Umbilical cord (tissue), 2 donors: ENCODE measurements around the gene TAS2R30. TPM values are rescaled to one million over a fixed set of nuclear protein-coding genes. Genes with fewer than 3 reads are reported as not detected.
A peak's percentile ranks its signal among the peaks of the same experiment; 100 is the strongest.

Experiments
- DNase-seq: peaks from one replicate; pipeline ENCODE4 v3.0.0-alpha.2; 2015; ENCODE audit warnings: low spot score
- total RNA-seq: library from RNA; depleted of rRNA; stranded (reverse); fragments of >200 nt; gene quantifications from one replicate; pipeline ENCODE4 v1.2.3, GENCODE V29; 2014; ENCODE audit warnings: low replicate concordance; ENCODE audit not compliant: insufficient read depth

TAS2R30 gene
- 22.4 TPM for total RNA-seq

GRCh38 chr12:11134305-11134704 is at the start of gene TAS2R30:
Gene TAS2R30, minus strand, starts transcription at chr12:11134644. Its CDS starts 400 bp downstream, at chr12:11134244.
- DNase-seq: no peak

DNA sequence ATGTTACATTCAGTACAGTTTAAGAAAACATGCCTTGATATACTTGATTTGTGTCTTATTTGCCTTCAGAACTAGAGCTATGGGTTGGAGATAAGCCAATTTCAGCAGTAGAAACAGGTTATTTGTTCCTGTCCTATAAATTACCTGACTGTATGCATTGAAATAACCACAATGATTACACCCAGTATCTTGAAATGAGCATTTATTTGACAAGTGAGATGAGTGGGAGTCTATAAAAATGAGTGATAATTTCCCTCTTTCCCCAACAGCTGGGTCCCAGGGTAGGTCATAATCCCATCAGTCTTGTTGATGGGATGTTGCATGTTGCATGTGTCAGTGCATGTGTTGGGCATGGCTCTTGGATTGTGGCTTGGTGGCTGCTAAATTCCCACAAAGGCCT is 48.6 kb upstream of the TAS2R30 start:
- DNase-seq: no peak

GRCh38 chr12:11182529-11182928 is 48.1 kb upstream of the TAS2R30 start:
- no peak for DNase-seq

GRCh38 chr12:11178250-11178649 is 43.8 kb upstream of the TAS2R30 start:
- no peak for DNase-seq

GRCh38 chr12:11174022-11174421 is 39.6 kb upstream of the TAS2R30 start:
- no peak for DNase-seq

DNA sequence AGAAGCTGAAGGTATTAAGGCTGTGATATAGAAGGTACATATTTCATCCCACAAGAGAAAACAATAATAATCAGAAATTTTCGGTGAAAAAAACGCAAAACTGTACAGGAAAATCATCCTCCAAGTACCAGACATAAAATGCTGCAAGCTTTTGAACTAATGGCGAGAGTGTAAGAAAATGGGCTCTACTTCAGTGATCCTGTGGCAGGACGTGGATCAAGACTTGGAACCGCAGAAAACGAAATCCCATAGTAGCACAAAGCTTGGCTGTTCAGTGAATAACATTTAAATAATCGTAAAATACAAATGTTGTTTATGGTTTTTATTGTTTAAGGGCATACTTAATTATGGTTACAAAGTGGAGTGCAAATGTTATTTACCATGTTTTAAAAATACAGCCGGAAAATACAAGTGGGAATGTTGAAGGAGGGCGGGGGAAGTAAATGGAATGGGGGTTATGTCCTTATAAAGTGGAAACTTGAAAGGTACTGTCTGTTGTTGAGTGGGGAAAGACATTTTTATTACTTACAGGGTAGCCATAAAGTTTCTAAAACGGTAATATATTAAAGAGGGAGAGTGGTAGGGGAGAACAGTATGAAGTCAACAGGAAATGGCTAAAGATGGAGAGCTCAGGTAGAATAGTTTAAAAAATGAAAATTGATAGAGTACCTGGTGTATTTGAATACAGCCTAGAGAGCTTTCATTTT is 37.7 kb upstream of the TAS2R30 start:
- no peak for DNase-seq

DNA sequence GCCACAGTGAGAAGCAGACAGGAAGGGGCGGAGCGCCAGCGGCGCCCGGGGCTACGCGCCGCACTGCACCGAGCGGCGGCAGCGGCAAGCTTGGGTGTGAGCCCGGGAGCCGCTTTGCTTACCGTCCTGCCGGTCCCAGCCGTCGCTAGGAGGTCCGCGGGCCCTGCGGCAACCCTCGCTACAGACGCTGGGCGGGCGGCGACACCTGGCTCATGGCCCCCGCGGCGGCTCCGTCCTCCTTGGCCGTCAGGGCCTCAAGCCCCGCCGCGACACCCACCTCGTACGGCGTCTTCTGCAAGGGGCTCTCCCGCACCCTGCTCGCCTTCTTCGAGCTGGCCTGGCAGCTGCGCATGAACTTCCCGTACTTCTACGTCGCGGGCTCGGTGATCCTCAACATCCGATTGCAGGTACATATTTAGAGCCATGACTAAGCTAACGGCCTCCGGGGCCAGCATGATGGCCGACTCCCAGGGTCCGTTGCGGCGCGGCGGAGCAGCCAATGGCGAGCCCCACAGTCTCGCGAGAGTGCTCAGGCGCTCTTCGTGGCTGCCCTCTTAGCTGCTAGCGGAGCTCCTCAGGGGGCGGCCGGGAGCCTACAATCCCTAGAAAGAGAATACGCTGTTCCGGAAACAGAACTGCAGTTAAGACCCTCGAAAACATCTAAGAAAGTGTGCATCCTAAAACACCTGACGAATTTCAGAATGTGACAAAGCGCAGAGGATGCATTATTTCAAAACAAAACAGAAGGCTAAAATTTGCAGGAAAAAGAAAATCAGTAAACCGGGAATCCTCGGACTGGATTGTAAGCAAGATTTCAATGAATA is 36.9 kb upstream of the TAS2R30 start, which contains the start of gene SMIM10L1:
Gene SMIM10L1, plus strand, starts transcription at position 50 of the 824 bp plus-strand sequence. Its CDS starts 163 bp downstream, at position 213.
- peak; percentile 98 for DNase-seq

GRCh38 chr12:11170810-11171144 is 36.3 kb upstream of the TAS2R30 start:
- DNase-seq: no peak

DNA sequence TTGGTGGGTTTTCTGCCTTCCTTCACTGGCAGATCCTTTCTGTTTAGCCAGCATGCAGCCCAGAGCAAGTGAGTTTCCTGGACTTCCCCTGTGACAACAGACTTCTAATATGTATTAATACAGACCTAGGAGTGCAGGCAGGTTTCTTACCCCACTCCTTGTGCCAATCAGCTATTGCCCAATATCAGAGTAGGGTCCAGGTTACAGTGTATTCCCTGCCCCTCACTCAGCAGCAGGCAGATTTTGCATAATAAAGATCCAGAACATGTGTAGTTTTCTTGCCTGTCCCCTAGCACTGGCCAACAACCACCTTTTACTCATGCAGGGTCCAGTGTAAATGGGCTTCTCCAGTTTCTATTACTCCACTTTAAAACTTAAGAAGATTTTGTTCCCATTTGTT is 31.9 kb upstream of the TAS2R30 start:
- DNase-seq: no peak

DNA sequence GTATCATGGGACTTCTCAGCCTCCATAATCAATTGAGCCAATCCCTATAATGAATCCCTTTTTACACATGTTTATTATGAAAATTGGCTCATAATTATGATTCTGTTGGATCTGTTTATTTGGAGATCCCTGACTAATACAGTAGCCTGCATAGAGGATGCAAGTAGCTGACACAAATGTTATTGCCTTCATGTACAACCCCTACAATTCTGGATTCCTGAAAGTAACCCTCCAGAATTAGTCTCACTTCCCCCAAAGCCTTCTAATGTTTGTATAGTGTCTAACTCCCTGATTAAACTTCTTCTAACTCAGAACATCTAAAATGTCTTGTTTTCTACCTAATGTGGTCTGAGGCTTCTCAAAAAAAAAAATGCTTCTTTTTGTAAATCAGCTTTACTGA is 29.9 kb upstream of the TAS2R30 start:
- DNase-seq: no peak

DNA sequence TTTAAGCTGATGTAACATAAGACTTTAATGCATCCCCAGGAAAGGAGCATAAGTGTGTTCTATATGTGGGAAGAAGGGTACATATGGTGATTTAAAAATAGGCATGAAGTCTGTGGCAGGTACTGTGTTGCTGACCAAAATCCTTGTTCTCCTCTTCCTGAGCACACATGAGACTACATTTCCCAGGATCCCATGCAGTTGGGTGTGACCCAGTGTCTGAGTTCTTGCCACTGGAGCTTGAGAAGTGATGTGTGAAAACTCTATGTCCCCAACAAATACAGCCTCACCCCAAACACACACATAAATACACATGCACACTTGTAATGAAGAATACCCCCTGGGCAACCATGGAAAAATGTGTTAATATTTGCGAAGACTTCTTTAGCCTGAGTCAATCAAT is 28.1 kb upstream of the TAS2R30 start:
- DNase-seq: no peak

DNA sequence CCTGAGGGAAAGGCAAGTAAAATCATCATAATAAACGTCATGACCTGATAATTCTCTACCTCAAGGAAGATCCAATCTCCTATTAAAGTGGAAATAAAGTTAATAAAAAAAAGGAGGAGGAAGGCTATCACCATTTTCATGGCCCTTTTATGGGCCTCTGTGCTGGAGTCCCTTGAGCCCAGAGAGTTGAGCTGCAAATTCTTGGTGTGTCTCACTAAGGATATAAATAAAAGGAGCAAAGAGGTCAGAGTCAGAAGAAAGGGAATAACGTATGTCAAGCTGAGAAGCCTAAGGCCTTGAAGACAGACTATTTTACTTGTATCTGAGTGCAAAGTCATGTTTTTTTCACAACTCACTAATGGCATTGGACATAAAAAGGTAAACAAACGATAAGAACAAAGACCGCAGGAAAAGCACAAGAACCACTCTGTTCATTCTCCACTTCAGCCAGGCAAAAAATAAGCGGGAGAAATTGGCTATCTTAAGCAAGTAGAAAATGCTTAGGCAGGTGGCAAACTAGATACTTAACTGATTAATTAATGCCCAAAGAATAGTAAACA is 24.5 kb upstream of the TAS2R30 start:
- no peak for DNase-seq

DNA sequence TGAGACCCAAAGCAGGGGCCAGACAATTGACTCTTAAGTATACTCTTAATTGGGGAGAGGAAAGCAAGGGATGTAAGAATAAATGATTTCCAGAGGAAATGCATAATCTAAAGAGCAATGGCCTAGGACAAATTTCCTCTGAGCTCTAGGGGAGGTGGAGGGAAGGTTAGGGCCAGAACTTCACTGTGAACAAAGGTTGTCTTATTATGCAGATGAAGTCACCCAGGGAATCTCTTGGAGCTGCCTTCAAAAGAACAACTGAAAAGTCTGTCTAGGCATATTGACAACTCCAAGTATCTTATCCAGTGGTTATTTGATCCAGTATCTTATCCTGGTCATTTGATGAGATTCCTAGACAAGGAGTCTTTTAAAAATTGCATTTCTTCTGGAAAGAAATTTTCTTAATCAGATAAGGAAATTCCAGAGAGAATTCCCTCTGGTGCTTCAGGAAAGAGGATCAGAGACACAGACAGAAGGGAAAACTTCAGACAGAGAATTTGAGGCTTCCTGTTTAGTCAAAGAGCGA is 20.0 kb upstream of the TAS2R30 start:
- no peak for DNase-seq

DNA sequence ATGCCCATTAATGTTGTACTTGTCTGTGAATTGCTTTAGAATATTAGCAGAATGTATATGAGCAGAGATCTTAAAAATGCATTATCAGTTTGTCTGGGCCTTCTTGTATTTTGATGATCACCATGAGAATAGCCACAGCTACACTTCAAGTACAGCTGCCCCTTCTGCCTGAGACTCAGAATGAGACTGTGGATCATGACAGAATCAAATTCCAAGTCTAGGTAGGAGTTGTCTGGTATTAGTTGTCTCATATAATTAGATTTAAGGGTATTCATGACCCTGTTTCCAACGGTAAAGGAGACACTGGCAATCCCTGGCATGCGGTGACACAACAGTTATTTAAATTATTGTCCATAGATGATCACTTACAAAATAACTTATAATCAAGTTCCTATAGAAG is 18.3 kb upstream of the TAS2R30 start:
- DNase-seq: no peak

DNA sequence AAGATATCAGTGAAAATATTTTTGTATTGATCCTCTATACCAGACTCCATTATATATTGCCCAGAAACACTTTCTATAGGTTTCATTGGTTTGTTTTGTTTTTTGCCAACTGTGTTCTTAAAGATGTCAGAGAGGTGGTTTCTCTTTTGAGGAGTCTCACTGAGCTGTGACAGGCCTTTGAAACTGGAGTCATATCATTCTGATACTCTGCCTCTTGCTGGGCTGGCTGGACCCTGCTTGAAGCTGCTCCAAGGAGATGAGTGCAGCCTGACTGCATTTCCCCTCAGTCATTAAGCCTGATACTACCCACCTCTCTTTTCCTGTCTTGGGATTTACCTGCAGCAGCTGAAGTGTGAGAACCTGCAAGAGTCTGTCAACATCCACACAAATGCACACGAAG is 16.4 kb upstream of the TAS2R30 start:
- DNase-seq: no peak

- DNase-seq: no peak
Measured at GRCh38 chr12:11147420-11147819, 13.0 kb upstream of the TAS2R30 start.

- DNase-seq: no peak
Measured at GRCh38 chr12:11144297-11144696, 9.9 kb upstream of the TAS2R30 start.

GRCh38 chr12:11143352-11143751 is 8.9 kb upstream of the TAS2R30 start:
- DNase-seq: no peak

DNA sequence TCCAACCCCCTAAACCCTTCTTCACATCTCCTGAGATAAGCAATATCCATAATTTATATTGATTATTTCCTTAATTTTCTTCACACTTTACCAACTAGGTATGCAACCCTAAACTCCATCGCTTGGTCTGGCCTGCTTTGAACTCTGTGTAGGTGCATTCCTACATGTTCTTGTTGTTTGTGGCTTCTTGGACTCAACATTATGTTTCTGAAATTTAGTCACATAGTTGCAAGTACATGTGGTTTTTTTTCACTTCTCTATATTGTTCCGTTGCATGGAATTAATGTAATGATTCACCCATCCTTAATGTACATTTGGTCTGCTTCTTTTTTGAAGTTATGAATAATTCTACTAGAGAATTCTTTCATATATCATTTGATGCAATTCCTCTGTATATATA is 1.6 kb upstream of the TAS2R30 start:
- DNase-seq: no peak

DNA sequence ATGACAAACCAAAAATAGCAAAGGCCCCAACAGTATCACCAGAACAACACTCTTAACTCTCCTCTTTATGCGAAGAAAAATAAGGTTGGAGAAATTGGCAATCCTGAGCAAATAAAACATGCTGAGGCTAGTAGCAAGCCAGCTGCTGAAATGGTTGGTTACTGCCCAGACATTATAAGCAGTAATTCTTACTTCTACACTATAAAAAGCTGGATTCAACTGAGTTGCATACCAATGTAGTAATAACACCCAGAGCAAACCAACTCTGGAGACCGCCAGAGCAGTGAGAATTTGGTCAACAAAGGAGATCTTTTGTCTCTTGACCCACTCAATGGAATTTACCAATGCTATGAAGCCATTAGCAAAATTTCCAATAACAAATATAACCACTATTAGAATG is 628 bp downstream of the TAS2R30 start:
- DNase-seq: no peak

- no peak for DNase-seq
Measured at GRCh38 chr12:11133162-11133561, 1.3 kb downstream of the TAS2R30 start.

DNA sequence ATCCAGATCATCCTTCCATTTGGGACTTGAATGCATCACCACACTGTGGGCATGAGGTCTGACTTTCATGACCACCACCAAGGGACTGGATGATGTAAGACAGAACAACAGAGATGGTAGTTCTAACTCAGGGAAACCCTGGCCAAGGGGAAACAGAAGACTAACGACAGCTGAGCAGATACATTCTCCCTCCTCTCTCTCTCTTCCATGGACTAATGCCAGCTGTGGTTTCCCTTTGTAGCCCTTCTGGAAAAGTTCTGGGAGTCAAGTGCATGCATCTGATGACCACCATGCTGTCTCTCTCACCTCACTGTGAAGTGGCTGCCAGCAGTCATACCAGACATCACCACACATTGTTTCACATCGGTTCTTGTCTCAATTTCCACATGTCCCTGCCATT is 3.4 kb downstream of the TAS2R30 start:
- no peak for DNase-seq

DNA sequence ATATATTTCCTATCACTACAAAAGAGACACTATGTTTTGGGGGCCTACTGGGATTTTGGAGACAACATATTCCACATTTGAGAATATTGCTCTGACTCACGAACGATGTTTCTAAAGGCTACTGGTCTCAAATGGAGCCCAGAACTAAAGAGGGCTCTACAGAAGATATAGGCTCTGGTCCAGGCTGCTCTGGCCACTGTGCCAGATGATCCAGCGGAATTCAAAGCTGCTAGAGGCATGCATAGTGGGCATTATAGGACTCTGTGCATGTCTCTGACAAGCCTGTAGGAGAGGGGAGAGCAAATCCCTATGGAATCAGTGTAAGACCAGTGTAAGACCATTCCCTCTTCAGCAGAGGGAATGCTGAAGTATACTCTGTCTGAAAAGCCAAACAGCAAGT is 4.1 kb downstream of the TAS2R30 start:
- DNase-seq: no peak
